Activated naive CD4-positive, alpha-beta T cell treated with Interleukin-2 at 50 U/mL for 16 hours (primary cell): ENCODE results near the gene HCN3.
A peak's percentile ranks its signal among the peaks of the same experiment; 100 is the strongest.

Source experiments
- DNase-seq: peaks from one replicate; pipeline ENCODE4 v3.0.0-alpha.2; 2020

Gene HCN3

DNA sequence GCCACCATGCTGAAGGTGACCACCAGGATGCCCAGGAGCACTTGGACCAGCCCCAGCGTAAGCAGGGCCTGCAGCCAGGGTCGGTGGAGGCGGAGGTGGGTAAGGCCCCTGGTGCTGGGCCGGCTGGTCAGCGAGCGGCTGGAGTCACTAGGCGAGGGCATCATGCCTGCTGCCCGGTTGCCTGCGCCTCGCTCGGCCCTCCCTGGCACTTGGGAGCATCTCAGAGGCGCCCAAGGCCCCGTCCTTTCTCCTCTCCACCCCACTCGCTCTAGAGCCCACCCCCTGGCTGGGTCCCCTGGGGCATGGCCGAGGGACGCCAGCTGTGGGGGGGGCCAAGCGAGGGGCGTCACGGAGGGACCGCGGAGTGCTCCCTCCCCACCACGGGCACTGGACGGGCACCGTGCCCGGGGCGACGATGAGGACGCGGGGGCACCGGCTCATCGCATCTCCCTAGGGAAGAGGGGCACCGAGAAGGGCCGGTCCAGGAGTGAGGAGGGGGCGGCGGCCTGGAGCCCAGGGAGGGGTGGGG, 22.5 kb upstream of the HCN3 start:
- no peak for DNase-seq

- DNase-seq, result peak; percentile 78
Observed at GRCh38 chr1:155255243-155256007, 21.8 kb upstream of the HCN3 start, which contains the start of gene ENTREP3. TSS of gene ENTREP3 (minus strand) at chr1:155255483. CDS start at chr1:155254877, 606 bp downstream.

DNA sequence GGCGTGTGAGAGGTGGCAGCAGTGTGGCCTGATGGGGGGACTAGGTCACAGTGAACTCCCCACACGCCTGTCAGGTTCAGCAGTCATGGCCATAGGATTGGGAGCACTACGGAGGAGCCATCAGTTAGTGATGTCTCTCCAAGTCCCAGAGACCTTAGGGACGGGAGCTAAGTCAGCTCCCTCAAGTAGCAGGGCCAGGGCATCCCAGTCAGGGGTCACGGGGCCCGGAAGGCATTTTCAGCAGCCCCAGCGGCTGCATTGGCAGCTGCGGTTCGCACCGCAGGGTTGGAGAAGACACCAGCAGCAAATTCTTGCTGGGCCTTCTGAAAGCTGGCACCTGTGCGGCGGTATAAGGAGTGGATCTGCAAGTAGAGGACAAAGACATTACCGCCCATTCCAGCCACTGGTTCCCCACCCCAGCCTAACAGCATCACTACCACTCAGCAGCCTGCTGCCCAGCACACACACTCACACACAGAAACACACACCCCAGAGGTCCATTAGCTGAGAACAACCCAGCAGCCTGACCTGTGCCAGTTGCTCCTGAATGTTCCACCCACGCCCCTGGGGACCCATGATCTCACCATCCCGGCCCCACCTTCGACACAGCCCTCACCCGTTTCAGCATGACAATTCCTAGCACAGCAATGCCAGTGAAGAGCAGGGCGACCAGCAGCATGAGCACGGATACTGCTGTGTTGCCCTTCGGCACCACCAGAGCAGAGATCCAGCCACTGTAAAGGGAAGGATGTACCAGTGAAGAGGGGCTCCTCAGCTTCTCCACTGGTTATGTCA, 21.0 kb upstream of the HCN3 start:
- DNase-seq, result no peak

DNA sequence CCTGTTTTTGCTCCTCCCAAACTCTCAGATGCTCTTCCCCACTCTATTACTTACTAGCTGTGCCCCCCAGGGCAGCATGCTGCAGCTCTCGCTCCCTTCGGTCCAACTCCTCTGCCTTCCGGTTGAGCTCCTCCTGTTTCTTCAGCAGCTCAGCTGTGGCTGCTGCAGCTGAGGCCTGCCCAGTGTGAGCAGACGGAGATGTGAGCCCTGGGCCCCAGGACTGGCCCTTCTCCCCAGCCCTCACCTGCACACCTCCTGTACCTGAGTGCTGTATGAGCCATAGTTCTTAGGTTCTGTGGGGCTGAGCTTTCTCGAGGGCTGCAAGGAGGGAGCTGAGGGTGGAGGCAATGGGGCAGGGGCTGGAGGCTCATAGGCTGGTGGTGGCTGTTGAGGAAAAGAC, 17.0 kb upstream of the HCN3 start:
- no peak for DNase-seq

DNA sequence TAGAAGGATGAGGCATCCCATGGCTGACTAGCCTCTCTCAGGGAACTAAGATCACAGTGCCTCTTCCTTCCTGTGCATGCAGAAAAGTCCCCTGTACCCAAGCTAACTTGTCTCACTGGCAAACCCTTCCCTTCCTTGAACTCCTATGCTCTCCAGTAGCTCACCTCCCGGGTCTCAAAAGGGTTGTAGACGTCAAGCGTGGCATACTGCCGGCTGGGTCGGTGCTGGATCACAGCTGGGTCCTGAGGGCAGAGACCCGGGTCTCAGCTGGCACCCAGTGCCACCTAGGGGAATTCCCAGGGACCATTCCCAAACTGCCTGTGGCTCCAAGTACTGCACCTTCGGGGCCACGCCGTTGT, 15.8 kb upstream of the HCN3 start:
- DNase-seq, result peak; percentile 20

DNA sequence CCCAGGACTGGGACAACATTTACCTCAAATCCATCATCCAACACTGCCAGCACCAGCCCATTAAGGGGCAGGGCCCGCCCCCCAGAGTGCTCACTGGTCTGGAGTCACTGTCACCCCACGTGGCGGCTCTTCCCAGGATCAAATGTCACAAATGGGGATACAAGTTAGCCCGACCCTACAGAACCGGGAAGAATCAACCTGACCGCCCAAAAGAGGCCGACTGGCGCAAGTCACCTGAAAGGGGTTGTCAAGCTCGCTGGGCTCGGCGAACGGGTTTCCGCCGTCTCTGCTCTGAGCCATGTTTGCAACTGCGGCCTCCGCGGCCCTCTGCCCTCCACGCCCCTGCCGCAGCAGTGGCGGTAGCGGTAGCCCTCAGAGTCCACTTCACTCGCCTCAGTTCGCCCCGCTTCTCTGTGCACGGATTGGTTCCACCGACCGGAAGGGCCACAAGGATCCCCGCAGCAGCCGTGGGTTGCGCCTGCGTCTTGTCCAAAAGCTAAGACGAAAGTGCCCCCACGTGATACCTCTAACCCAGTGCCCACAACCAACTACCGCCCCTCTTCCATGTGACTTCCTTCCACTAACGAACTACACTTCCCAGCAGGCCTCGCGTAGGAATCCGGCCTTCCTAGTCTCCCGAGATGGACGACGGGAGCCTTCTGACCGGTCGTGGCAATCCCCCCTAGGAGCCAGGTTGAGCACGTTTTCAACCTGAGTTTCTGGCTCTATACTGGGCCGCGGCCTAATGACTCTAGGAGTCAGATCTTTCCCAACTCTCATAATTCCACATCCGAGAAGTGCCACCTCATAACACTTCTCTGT, 15.2 kb upstream of the HCN3 start, which contains the start of gene SCAMP3:
SCAMP3 (minus strand) TSS at position 509 of the 822 bp plus-strand sequence; CDS start at position 300, 209 bp downstream.
- DNase-seq, result peak; percentile 87

- no peak for DNase-seq
Observed at GRCh38 chr1:155263067-155263466, 14.2 kb upstream of the HCN3 start.

GRCh38 chr1:155266553-155266952, 10.7 kb upstream of the HCN3 start:
- DNase-seq, result no peak

GRCh38 chr1:155267373-155267772, 9.9 kb upstream of the HCN3 start:
- no peak for DNase-seq

DNA sequence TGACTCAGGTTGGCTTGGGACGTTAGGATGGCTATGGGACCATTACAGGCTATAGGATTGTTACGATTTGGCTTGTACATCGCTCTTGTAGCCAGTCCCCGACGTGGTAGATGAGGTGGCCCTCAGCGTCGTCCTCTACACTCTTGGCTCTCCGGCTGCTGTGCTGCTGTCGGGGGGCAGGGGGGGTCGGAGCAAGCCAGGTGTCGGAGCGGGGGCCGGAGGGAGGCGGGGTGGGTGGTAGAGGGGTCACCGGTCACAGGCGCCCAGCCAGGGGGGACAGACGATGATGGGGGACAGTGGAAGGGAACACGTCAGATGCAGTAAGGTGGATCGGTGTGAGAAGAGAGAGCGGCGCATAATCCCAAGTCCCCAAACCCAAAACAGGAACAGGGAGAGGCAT, 8.6 kb upstream of the HCN3 start:
- no peak for DNase-seq

DNA sequence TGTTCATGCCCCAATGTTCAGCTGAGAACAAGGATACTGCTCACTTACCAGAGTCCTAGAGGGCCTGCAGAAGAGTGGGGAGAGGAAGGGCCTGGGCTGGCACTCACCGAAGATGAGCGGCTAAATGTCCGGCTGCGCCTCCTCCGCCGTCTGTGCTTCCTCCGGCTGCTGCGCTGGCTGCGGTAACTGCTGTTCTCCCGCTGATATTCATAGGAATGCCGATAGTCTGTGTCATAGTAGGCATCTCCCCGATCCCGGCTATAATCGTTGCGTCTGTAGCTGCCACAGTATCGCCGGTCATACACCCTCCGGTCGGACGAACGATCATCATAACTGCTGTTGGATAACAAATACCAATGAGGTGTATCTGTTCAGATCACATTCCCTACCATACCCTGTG, 7.9 kb upstream of the HCN3 start:
- DNase-seq, result no peak

DNA sequence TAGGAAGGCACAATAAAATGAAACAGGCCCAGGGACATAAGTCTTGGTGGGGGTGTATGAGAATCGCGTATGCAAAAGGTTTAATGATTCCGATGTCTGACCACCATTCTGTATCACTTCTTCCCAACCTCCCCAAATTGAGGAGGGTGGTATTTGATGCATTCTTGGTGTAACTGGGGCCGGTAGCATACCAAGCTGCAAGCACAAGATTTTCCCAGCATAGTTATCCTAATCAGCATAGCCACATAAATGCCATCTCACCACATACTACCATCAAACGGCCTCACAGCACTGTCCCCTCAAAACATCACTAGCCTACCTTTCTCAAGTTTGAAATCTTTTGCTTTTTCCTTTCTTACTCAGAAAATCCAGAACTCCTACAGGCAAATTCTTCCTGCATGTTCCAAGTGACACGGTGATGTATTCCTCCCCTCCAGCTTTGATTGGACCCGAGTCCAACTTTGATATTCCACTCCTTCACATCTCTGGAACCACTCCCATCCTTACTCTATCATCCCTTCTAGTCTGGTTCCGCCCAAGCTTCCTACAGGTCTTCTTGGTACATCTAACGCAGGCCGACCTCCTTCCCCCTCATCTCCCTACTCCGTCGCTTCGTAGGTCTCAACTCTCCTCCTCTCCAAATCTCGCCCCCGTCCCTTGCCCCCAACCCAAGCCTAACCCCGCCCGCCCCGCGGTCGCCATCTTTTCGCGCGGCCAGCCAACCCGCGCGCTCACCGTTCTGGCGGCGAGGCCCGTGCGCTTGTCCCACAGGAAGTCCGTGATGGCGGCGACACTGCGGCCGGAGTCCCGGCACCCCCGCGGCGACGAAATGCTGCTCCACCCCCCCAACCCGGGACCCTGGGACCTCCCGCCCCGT, 4.6 kb upstream of the HCN3 start:
- no peak for DNase-seq

GRCh38 chr1:155273343-155274245, 3.7 kb upstream of the HCN3 start, which contains the start of gene CLK2:
TSS of gene CLK2 (minus strand) at chr1:155273504. CDS start at chr1:155270977, 2,527 bp downstream.
- DNase-seq, result peak; percentile 97

DNA sequence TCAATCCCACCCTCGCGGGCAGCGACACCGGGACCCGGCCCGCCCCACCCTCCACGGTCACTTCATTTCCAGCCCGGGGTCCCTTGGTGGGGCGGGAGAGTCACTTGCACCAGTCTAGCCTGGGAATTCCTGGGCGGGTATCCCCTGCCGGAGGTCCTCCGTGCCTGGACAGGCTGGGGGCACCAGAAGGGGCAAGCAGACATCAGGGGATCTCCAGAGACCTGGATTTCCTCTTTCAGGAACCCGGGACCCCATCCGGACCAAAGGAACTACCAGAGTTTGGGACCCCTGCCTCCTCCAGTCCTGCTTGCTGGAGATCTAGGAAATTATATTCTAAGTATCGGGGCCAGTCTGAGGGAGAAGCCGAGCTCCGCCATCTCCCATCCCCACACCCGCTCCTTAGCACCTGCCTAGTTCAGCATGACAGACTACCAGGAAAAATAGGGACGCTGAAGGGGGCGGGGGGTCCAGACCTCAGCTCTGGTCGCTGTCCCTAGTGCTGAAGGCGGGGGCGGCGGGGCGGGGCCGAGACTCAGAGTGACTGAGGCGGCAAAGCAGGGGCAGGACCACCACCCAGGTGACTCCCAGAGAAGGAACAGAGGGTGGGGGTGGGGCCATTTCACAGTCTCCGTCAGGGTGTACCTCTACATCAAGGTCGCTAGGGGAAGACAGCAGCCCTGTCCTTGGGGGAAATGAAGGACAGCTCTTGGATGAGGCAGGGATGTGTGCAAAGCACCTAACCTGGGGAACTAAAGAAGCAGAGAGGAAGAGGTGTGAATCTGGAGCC, 832 bp downstream of the HCN3 start:
- peak; percentile 83 for DNase-seq

- DNase-seq, result no peak
Observed at GRCh38 chr1:155278689-155279160, 1.5 kb downstream of the HCN3 start.

DNA sequence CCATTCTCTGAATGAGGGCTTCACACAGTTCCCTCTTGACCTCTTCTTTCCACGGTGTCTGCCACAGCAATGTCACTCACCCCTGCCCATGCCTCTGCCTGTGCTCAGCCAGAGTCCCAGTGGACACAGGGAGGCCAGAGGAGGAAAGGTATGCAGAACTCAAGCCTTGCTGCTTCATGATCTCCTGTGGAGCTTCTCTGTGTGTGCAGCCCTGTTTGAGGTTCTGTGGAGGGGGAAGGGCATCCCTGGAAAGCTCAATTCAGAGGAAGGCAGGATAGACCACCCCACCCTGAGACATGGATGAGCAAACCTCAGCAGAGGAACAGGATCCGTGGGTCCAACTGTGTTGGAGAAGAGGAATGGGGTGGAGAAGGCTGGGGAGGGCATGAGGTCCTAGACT, 2.0 kb downstream of the HCN3 start:
- DNase-seq, result no peak

DNA sequence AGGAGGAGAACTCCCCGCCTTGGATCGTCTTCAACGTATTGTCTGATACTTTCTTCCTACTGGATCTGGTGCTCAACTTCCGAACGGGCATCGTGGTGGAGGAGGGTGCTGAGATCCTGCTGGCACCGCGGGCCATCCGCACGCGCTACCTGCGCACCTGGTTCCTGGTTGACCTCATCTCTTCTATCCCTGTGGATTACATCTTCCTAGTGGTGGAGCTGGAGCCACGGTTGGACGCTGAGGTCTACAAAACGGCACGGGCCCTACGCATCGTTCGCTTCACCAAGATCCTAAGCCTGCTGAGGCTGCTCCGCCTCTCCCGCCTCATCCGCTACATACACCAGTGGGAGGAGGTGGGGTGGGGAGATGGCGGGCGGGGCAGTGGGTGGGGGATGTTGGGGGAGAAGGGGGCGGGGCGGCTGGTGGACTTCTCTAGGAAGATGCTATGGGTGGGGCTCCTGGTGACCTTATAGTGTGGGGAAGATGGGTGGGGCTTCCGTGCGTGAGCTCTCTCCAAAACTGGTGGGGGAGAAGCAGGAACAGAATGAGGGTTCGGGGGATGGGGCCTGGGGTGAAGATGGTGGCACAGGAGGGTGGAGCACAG, 5.3 kb downstream of the HCN3 start:
- DNase-seq, result no peak

- no peak for DNase-seq
Observed at GRCh38 chr1:155284476-155284875, 7.2 kb downstream of the HCN3 start.

DNA sequence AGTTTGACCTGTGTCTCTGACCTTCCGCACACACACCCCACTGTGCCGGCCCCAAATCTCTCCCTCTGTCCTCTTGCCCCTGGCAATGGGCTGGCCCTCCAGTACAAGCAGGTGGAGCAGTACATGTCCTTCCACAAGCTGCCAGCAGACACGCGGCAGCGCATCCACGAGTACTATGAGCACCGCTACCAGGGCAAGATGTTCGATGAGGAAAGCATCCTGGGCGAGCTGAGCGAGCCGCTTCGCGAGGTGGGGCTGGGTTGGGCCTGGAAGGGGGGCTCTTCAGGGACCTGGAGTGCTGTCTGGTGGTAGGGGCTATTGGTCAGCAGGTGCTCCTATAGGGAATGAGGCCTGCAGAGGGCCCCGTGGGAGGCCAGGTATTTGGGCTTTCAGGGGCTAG, 7.8 kb downstream of the HCN3 start:
- DNase-seq, result no peak
